Hypothalamus (tissue), 51 donors: Measurements from ENCODE around the gene CYP21A2.
"Not testable (repeated sequence)": the region's sequence is repeated elsewhere in the genome, so short reads cannot be mapped to it uniquely, and the experiment has no call there.

Source experiments
- DNase-seq, 51 donors: peaks; one replicate each; lab custom pipeline; 2025; lab: John Stamatoyannopoulos, UW

Gene CYP21A2

GRCh38 chr6:32037598-32038524, at the start of gene CYP21A2:
TSS of gene CYP21A2 (plus strand) at chr6:32038415. CDS start at chr6:32038423, 8 bp downstream.
- DNase-seq = not testable (repeated sequence)

GRCh38 chr6:31989363-31989762, 48.9 kb upstream of the CYP21A2 start:
- not testable (repeated sequence) for DNase-seq

GRCh38 chr6:31994421-31994820, 43.8 kb upstream of the CYP21A2 start:
- not testable (repeated sequence) for DNase-seq

GRCh38 chr6:31996385-31996784, 41.8 kb upstream of the CYP21A2 start:
- not testable (repeated sequence) for DNase-seq

- DNase-seq = not testable (repeated sequence)
Measured at GRCh38 chr6:32002546-32003268, 35.5 kb upstream of the CYP21A2 start.

GRCh38 chr6:32003301-32003700, 34.9 kb upstream of the CYP21A2 start:
- DNase-seq = not testable (repeated sequence)

GRCh38 chr6:32004393-32004792, 33.8 kb upstream of the CYP21A2 start:
- DNase-seq = not testable (repeated sequence)

- not testable (repeated sequence) for DNase-seq
Measured at GRCh38 chr6:32004864-32005537, 33.2 kb upstream of the CYP21A2 start.

- not testable (repeated sequence) for DNase-seq
Measured at GRCh38 chr6:32005538-32005880, 32.7 kb upstream of the CYP21A2 start.

- not testable (repeated sequence) for DNase-seq
Measured at GRCh38 chr6:32005991-32006529, 32.2 kb upstream of the CYP21A2 start.

- not testable (repeated sequence) for DNase-seq
Measured at GRCh38 chr6:32007086-32007485, 31.1 kb upstream of the CYP21A2 start.

- not testable (repeated sequence) for DNase-seq
Measured at GRCh38 chr6:32008037-32008436, 30.2 kb upstream of the CYP21A2 start.

- not testable (repeated sequence) for DNase-seq
Measured at GRCh38 chr6:32008616-32009015, 29.6 kb upstream of the CYP21A2 start.

- not testable (repeated sequence) for DNase-seq
Measured at GRCh38 chr6:32009537-32009936, 28.7 kb upstream of the CYP21A2 start.

- DNase-seq = not testable (repeated sequence)
Measured at GRCh38 chr6:32010856-32011530, 27.2 kb upstream of the CYP21A2 start.

GRCh38 chr6:32012941-32013617, 25.1 kb upstream of the CYP21A2 start:
- peak in 5 of 51 donors; percentile 16 to 42 (median 36) for DNase-seq

- DNase-seq = not testable (repeated sequence)
Measured at GRCh38 chr6:32013738-32014137, 24.5 kb upstream of the CYP21A2 start.

GRCh38 chr6:32014547-32014946, 23.7 kb upstream of the CYP21A2 start, which contains the start of gene C4B:
TSS of gene C4B (plus strand) at chr6:32014795. CDS start at chr6:32014846, 51 bp downstream.
- DNase-seq = not testable (repeated sequence)

GRCh38 chr6:32022100-32022499, 16.1 kb upstream of the CYP21A2 start:
- not testable (repeated sequence) for DNase-seq
